HCT116 (cell line): ENCODE results near the gene MAP6D1. TPM values are rescaled to one million over a fixed set of nuclear protein-coding genes. Genes with fewer than 3 reads are reported as not detected.

Source experiments
- ATAC-seq: fragments of 200-7000 bp; cut with Tn5 transposase; 2 replicates; pipeline ENCODE4 v1.9.1; 2020; ENCODE audit warnings: mild to moderate bottlenecking, moderate library complexity
- BruUV-seq: library from RNA; stranded (reverse); fragments of 400-500 nt; replicated peaks from 2 replicates; lab custom pipeline; 2021; lab: Mats Ljungman, UMichigan
- CTCF ChIA-PET: fragments of 300-600 bp; sonication (Branson Sonifier 250); formaldehyde crosslinking; loops from one replicate; lab custom pipeline; 2021; ENCODE audit warnings: antibody characterized with exemption; lab: Charles Lee
- POLR2A ChIA-PET: fragments of 300-600, 350-600 bp; sonication (Branson Sonifier 250); formaldehyde crosslinking; loops from one replicate; lab custom pipeline; 2021; ENCODE audit warnings: antibody characterized with exemption; lab: Charles Lee
- RAD21 ChIA-PET, 2 experiments: fragments of 300-600 bp; sonication (Branson Sonifier 250); formaldehyde crosslinking; loops; one replicate each; lab custom pipeline; 2023; ENCODE audit warnings: low total read pairs in 2 of 2; ENCODE audit not compliant: uncharacterized antibody in 2 of 2, unreplicated experiment in 2 of 2, low non-redundant PET in 1 of 2; lab: Charles Lee
- DNase-seq: peaks from one replicate; pipeline ENCODE4 v3.0.0-alpha.2; 2010; ENCODE audit warnings: low read depth, low spot score
- H2AFZ ChIP-seq: fragments of 200-600 bp; shearing (Covaris generic), sonication (generic); 2 replicates; pipeline ENCODE4 v1.6.1; 2017; ENCODE audit warnings: low read depth, mixed run types, mixed read lengths, antibody characterized with exemption, low read length; ENCODE audit not compliant: poor library complexity, severe bottlenecking
- H3K27ac ChIP-seq: 2 replicates; pipeline ENCODE4 v1.5.1; 2012; ENCODE audit warnings: low read depth, low read length
- H3K27me3 ChIP-seq: fragments of 200-600 bp; sonication (generic); 2 replicates; pipeline ENCODE4 v1.6.1; 2016; ENCODE audit warnings: mixed run types, low read length, mixed read lengths; ENCODE audit not compliant: insufficient read depth
- H3K36me3 ChIP-seq, 2 experiments: fragments of 200-500 bp in 1 of 2; fragments of 200-600 bp in 1 of 2; sonication (Bioruptor generic) in 1 of 2; sonication (generic) in 1 of 2; 2 replicates each; pipeline versions ENCODE4 v1.5.1 to v1.6.1; 2014 to 2016; ENCODE audit warnings: low read length in 2 of 2, inconsistent platforms in 1 of 2, mixed read lengths in 1 of 2, mixed run types in 1 of 2; ENCODE audit not compliant: insufficient read depth in 2 of 2, control insufficient read depth in 1 of 2
- H3K4me1 ChIP-seq, 2 experiments: fragments of 200-600 bp in 1 of 2; sonication (generic) in 1 of 2; 2 replicates each; pipeline versions ENCODE4 v1.5.1 to v1.6.1; 2012 to 2017; ENCODE audit warnings: low read length in 2 of 2, inconsistent platforms in 1 of 2, mild to moderate bottlenecking in 1 of 2, mixed read lengths in 1 of 2, mixed run types in 1 of 2, moderate library complexity in 1 of 2; ENCODE audit not compliant: insufficient read depth in 2 of 2, control insufficient read depth in 1 of 2
- H3K4me2 ChIP-seq: fragments of 200-600 bp; sonication (generic); 2 replicates; pipeline ENCODE4 v1.6.1; 2017; ENCODE audit warnings: mixed run types, low read length, mixed read lengths
- H3K4me3 ChIP-seq, 2 experiments: fragments of 200-600 bp in 1 of 2; sonication (generic) in 1 of 2; replicated peaks in 1 of 2; 2 replicates each; pipeline ENCODE4 v1.5.1; 2011 to 2016; ENCODE audit warnings: low read length in 2 of 2, control low read depth in 1 of 2, low read depth in 1 of 2, mild to moderate bottlenecking in 1 of 2, mixed read lengths in 1 of 2, mixed run types in 1 of 2
- H3K79me2 ChIP-seq: fragments of 200-600 bp; sonication (generic); 2 replicates; pipeline ENCODE4 v1.6.1; 2017; ENCODE audit warnings: mild to moderate bottlenecking, mixed run types, low read length, moderate library complexity, mixed read lengths; ENCODE audit not compliant: insufficient read depth
- H3K9ac ChIP-seq: fragments of 200-600 bp; sonication (generic); 2 replicates; pipeline ENCODE4 v1.6.1; 2016; ENCODE audit warnings: low read length, mixed read lengths
- H3K9me2 ChIP-seq: fragments of 200-600 bp; sonication (generic), shearing (Covaris generic); 2 replicates; pipeline ENCODE4 v1.6.1; 2017; ENCODE audit warnings: mixed run types, mild to moderate bottlenecking, moderate library complexity; ENCODE audit not compliant: insufficient read depth
- H3K9me3 ChIP-seq, 2 experiments: fragments of 200-500 bp in 1 of 2; fragments of 200-600 bp in 1 of 2; sonication (Bioruptor generic) in 1 of 2; sonication (generic) in 1 of 2; 2 replicates each; pipeline ENCODE4 v1.6.1; 2014 to 2017; ENCODE audit warnings: low read length in 2 of 2, mixed read lengths in 2 of 2, inconsistent platforms in 1 of 2, low read depth in 1 of 2, mild to moderate bottlenecking in 1 of 2, mixed run types in 1 of 2, moderate library complexity in 1 of 2; ENCODE audit not compliant: control insufficient read depth in 1 of 2, insufficient read depth in 1 of 2
- H4K20me1 ChIP-seq: fragments of 200-600 bp; sonication (generic), shearing (Covaris generic); 2 replicates; pipeline ENCODE4 v1.6.1; 2017; ENCODE audit warnings: mixed run types, mild to moderate bottlenecking, moderate library complexity; ENCODE audit not compliant: insufficient read depth
- EGR1 ChIP-seq: IDR thresholded peaks from 2 replicates; pipeline ENCODE4 v1.6.1; 2012; ENCODE audit warnings: low read depth
- POLR2AphosphoS5 ChIP-seq: IDR thresholded peaks from 2 replicates; pipeline ENCODE4 v1.6.1; 2011; ENCODE audit warnings: mild to moderate bottlenecking, low read depth, low read length, moderate library complexity
- SP1 ChIP-seq: IDR thresholded peaks from 2 replicates; pipeline ENCODE4 v1.6.1; 2012; ENCODE audit warnings: low read depth
- YY1 ChIP-seq: IDR thresholded peaks from 2 replicates; pipeline ENCODE4 v1.6.1; 2011; ENCODE audit warnings: low read length, low read depth, moderate library complexity, mild to moderate bottlenecking; ENCODE audit not compliant: insufficient replicate concordance; ENCODE audit errors: extremely low read depth
- ZFX ChIP-seq: fragments of 450-650 bp; IDR thresholded peaks from 2 replicates; pipeline ENCODE4 v1.6.1; 2017
- ZNF274 ChIP-seq: fragments of 200-500 bp; sonication (Bioruptor generic); IDR thresholded peaks from 2 replicates; pipeline ENCODE4 v1.6.1; 2014; ENCODE audit warnings: mild to moderate bottlenecking, low read depth, low read length, inconsistent platforms
- intact Hi-C: fragments of 100-400 bp; cut with micrococcal nuclease; formaldehyde crosslinking; loops from 2 replicates; pipeline ENCODE4 v1.10.0; 2022
- total RNA-seq: library from RNA; stranded (reverse); gene quantifications from one replicate; pipeline ENCODE4 v1.2.1, GENCODE V29; 2021; ENCODE audit not compliant: unreplicated experiment
- TF ChIP-seq, protein P1 (sequence below): IDR thresholded peaks from 2 replicates; pipeline ENCODE4 v1.6.1; 2012; ENCODE audit warnings: low read depth
- TF ChIP-seq, protein P2 (sequence below): IDR thresholded peaks from 2 replicates; pipeline ENCODE4 v1.6.1; 2012
- TF ChIP-seq, protein P3 (sequence below): IDR thresholded peaks from 2 replicates; pipeline ENCODE4 v1.6.1; 2012
- TF ChIP-seq, protein P4 (sequence below): IDR thresholded peaks from 2 replicates; pipeline ENCODE4 v1.6.1; 2011; ENCODE audit warnings: mild to moderate bottlenecking, low read length, moderate library complexity; ENCODE audit not compliant: insufficient replicate concordance; ENCODE audit errors: extremely low read depth

MAP6D1 gene
- total RNA-seq, 1 experiment from 2014 or later = 5.3 TPM

DNA sequence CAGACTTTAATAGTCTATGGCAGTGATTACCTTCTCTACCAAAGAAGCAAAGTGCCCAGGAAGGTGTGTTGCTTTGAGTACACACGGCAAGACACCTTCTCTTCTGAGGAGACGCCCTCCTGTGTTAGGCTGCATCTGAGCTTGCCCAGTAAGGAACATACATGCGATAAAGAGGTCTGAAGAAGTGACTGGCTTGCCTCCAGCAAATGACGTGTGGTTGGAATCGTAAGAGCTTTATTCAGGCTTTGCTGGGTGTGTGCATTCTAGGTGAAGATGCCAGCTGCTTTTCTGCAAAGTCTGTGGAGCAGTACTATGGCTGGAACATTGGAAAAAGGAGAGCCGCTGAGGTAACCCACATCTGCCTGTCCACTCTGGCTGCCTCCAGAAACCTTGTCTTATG is 22.4 kb downstream of the MAP6D1 start:
- no peaks in the 10 kb centered on the region for H3K9me3 ChIP-seq
- DNase-seq (no peak), ATAC-seq (no peak)
- H3K36me3 ChIP-seq = peaks cover 68 to 70% of the 10 kb centered on the region in 2 experiments
- H3K79me2 ChIP-seq = no peaks in the 10 kb centered on the region
- no peak overlapping the region for H3K27ac ChIP-seq
- POLR2A ChIA-PET = no interaction called here
- intact Hi-C loops = no loop called here
- CTCF ChIA-PET = no interaction called here
- no peaks in the 10 kb centered on the region for H3K4me1 ChIP-seq
- no peak overlapping the region for H2AFZ ChIP-seq
- H3K27me3 ChIP-seq = no peaks in the 10 kb centered on the region
- no peak overlapping the region for H3K4me3 ChIP-seq
- no peaks in the 10 kb centered on the region for H4K20me1 ChIP-seq
- RAD21 ChIA-PET = no interaction called here
- no peaks in the 10 kb centered on the region for H3K9me2 ChIP-seq
- BruUV-seq = no TSS peak
- no peak overlapping the region for H3K4me2 ChIP-seq
- no peak overlapping the region for H3K9ac ChIP-seq
- TF ChIP-seq SP1 (no peak), POLR2AphosphoS5 (no peak), ZFX (no peak), YY1 (no peak), EGR1 (no peak), ZNF274 (no peak)
- TF ChIP-seq, protein P1, sequence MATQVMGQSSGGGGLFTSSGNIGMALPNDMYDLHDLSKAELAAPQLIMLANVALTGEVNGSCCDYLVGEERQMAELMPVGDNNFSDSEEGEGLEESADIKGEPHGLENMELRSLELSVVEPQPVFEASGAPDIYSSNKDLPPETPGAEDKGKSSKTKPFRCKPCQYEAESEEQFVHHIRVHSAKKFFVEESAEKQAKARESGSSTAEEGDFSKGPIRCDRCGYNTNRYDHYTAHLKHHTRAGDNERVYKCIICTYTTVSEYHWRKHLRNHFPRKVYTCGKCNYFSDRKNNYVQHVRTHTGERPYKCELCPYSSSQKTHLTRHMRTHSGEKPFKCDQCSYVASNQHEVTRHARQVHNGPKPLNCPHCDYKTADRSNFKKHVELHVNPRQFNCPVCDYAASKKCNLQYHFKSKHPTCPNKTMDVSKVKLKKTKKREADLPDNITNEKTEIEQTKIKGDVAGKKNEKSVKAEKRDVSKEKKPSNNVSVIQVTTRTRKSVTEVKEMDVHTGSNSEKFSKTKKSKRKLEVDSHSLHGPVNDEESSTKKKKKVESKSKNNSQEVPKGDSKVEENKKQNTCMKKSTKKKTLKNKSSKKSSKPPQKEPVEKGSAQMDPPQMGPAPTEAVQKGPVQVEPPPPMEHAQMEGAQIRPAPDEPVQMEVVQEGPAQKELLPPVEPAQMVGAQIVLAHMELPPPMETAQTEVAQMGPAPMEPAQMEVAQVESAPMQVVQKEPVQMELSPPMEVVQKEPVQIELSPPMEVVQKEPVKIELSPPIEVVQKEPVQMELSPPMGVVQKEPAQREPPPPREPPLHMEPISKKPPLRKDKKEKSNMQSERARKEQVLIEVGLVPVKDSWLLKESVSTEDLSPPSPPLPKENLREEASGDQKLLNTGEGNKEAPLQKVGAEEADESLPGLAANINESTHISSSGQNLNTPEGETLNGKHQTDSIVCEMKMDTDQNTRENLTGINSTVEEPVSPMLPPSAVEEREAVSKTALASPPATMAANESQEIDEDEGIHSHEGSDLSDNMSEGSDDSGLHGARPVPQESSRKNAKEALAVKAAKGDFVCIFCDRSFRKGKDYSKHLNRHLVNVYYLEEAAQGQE = no peak
- TF ChIP-seq, protein P2, sequence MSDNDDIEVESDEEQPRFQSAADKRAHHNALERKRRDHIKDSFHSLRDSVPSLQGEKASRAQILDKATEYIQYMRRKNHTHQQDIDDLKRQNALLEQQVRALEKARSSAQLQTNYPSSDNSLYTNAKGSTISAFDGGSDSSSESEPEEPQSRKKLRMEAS = no peak
- TF ChIP-seq, protein P3, sequence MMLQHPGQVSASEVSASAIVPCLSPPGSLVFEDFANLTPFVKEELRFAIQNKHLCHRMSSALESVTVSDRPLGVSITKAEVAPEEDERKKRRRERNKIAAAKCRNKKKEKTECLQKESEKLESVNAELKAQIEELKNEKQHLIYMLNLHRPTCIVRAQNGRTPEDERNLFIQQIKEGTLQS = no peak
- TF ChIP-seq, protein P4, sequence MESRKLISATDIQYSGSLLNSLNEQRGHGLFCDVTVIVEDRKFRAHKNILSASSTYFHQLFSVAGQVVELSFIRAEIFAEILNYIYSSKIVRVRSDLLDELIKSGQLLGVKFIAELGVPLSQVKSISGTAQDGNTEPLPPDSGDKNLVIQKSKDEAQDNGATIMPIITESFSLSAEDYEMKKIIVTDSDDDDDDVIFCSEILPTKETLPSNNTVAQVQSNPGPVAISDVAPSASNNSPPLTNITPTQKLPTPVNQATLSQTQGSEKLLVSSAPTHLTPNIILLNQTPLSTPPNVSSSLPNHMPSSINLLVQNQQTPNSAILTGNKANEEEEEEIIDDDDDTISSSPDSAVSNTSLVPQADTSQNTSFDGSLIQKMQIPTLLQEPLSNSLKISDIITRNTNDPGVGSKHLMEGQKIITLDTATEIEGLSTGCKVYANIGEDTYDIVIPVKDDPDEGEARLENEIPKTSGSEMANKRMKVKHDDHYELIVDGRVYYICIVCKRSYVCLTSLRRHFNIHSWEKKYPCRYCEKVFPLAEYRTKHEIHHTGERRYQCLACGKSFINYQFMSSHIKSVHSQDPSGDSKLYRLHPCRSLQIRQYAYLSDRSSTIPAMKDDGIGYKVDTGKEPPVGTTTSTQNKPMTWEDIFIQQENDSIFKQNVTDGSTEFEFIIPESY = no peak
